Esophagus squamous epithelium (tissue), 5 donors: ENCODE results near the gene UBE2E1. TPM values are rescaled to one million over a fixed set of nuclear protein-coding genes. Genes with fewer than 3 reads are reported as not detected.

Experiments
- DNase-seq: peaks from one replicate; lab custom pipeline; 2025; lab: John Stamatoyannopoulos, UW
- H3K27ac ChIP-seq, 4 donors: fragments of 200-600 bp; sonication (generic); one replicate each; pipeline ENCODE4 v1.5.1; 2016 to 2019; ENCODE audit warnings: mild to moderate bottlenecking in 1 of 4
- H3K27me3 ChIP-seq, 4 donors: fragments of 200-600 bp; sonication (generic); 1 replicate in 3 of 4; 2 replicates in 1 of 4; pipeline versions ENCODE4 v1.5.1 to v1.6.0; 2017 to 2021; ENCODE audit warnings: antibody characterized with exemption in 1 of 4
- H3K36me3 ChIP-seq, 3 donors: fragments of 200-600 bp; sonication (generic); one replicate each; pipeline ENCODE4 v1.5.1; 2016 to 2019
- H3K4me1 ChIP-seq, 3 donors: fragments of 200-600 bp; sonication (generic); one replicate each; pipeline ENCODE4 v1.5.1; 2017 to 2019
- H3K4me3 ChIP-seq, 4 donors: fragments of 200-600 bp; sonication (generic); 1 replicate in 3 of 4; 2 replicates in 1 of 4; pipeline ENCODE4 v1.5.1; 2016 to 2019; ENCODE audit warnings: mild to moderate bottlenecking in 2 of 4, moderate library complexity in 1 of 4
- H3K9me3 ChIP-seq, 3 donors: fragments of 200-600 bp; sonication (generic); one replicate each; pipeline ENCODE4 v1.5.1; 2016 to 2019
- CTCF ChIP-seq, 6 experiments: fragments of 450-650 bp in 4 of 6; fragments of 200-600 bp in 2 of 6; sonication (generic) in 2 of 6; IDR thresholded peaks; one replicate each; pipeline ENCODE4 v1.5.1; 2016 to 2019; ENCODE audit warnings: antibody characterized with exemption in 6 of 6, mild to moderate bottlenecking in 4 of 6, moderate library complexity in 4 of 6
- POLR2A ChIP-seq, 4 donors: fragments of 450-650 bp; IDR thresholded peaks; one replicate each; pipeline ENCODE4 v1.6.1; 2017; ENCODE audit warnings: antibody characterized with exemption in 4 of 4, mild to moderate bottlenecking in 4 of 4, moderate library complexity in 3 of 4
- WGBS, 2 donors: methylation state at CpG; one replicate each; pipeline ENCODE4 v1.1.5; 2018; 5-methylcytosine and 5-hydroxymethylcytosine counted together
- intact Hi-C: fragments of 100-400 bp; cut with DNase I; formaldehyde crosslinking; loops from one replicate; pipeline ENCODE4 v1.15.0; 2022
- total RNA-seq, 4 donors: library from RNA; depleted of rRNA; stranded (reverse); fragments of >200 nt; gene quantifications; one replicate each; pipeline ENCODE4 v1.1.0, GENCODE V29; 2016
- donor health status: DM: yes; HTN: yes; CAD: no.

Gene UBE2E1
- total RNA-seq, 4 donors from 2014 or later, result 83.9 to 115 (median 104) TPM

GRCh38 chr3:23919628-23920027 is 113.9 kb downstream of the UBE2E1 start:
- intact Hi-C loops, result no loop called here
- WGBS, 2 donors, result 53 to 75% methylated on average over 2 of the region's 2 CpGs
- TF ChIP-seq POLR2A (IDR thresholded peaks at IDR 0.05) (no peak), CTCF (IDR thresholded peaks at IDR 0.05) (no peak)
- no peak for DNase-seq
- H3K4me3 ChIP-seq, result no peak overlapping the region
- H3K27me3 ChIP-seq, result no peaks in the 10 kb centered on the region
- peaks cover 15 to 49% (median 19%) of the 10 kb centered on the region in 3 donors for H3K4me1 ChIP-seq
- H3K9me3 ChIP-seq, result no peaks in the 10 kb centered on the region
- H3K27ac ChIP-seq, result no peak overlapping the region
- H3K36me3 ChIP-seq, result peaks cover 0 to 59% (median 0%) of the 10 kb centered on the region in 3 donors

- H3K27me3 ChIP-seq, result no peaks in the 10 kb centered on the region
- intact Hi-C loops, result no loop called here
- H3K9me3 ChIP-seq, result no peaks in the 10 kb centered on the region
- 76 to 81% methylated on average over 5 of the region's 5 CpGs for WGBS, 2 donors
- no peak for TF ChIP-seq CTCF (IDR thresholded peaks at IDR 0.05)
- TF ChIP-seq POLR2A (IDR thresholded peaks at IDR 0.05), result no peak
- no peak overlapping the region for H3K27ac ChIP-seq
- DNase-seq, result no peak
- H3K36me3 ChIP-seq, result peaks cover 0 to 59% (median 0%) of the 10 kb centered on the region in 3 donors
- H3K4me3 ChIP-seq, result no peak overlapping the region
- H3K4me1 ChIP-seq, result peaks cover 14 to 44% (median 15%) of the 10 kb centered on the region in 3 donors
These were observed 114.4 kb downstream of the UBE2E1 start for GRCh38 chr3:23920151-23920655.

GRCh38 chr3:23921052-23921511 is 115.3 kb downstream of the UBE2E1 start:
- no peak for DNase-seq
- Histone ChIP-seq H3K27ac (no peak overlapping the region), H3K36me3 (peaks cover 0 to 59% (median 0%) of the 10 kb centered on the region in 3 donors), H3K4me1 (peaks cover 6 to 35% (median 9%) of the 10 kb centered on the region in 3 donors), H3K4me3 (no peak overlapping the region), H3K9me3 (no peaks in the 10 kb centered on the region), H3K27me3 (no peaks in the 10 kb centered on the region)
- intact Hi-C loops, result no loop called here
- no peak for TF ChIP-seq CTCF (IDR thresholded peaks at IDR 0.05)
- no peak for TF ChIP-seq POLR2A (IDR thresholded peaks at IDR 0.05)
- 86 to 93% methylated on average over 3 of the region's 3 CpGs for WGBS, 2 donors

GRCh38 chr3:23923786-23924185 is 118.0 kb downstream of the UBE2E1 start:
- TF ChIP-seq CTCF (IDR thresholded peaks at IDR 0.05) (no peak), POLR2A (IDR thresholded peaks at IDR 0.05) (no peak)
- Histone ChIP-seq H3K9me3 (no peaks in the 10 kb centered on the region), H3K27me3 (no peaks in the 10 kb centered on the region), H3K4me1 (peaks cover 2 to 39% (median 7%) of the 10 kb centered on the region in 3 donors), H3K27ac (no peak overlapping the region), H3K4me3 (no peak overlapping the region), H3K36me3 (peaks cover 0 to 49% (median 0%) of the 10 kb centered on the region in 3 donors)
- WGBS, 2 donors, result 76 to 83% methylated on average over 2 of the region's 2 CpGs
- no peak for DNase-seq
- intact Hi-C loops, result no loop called here

- H3K4me1 ChIP-seq, result peaks cover 0 to 19% (median 4%) of the 10 kb centered on the region in 3 donors
- peaks cover 0 to 25% (median 0%) of the 10 kb centered on the region in 3 donors for H3K36me3 ChIP-seq
- no peak overlapping the region for H3K4me3 ChIP-seq
- intact Hi-C loops, result no loop called here
- no peaks in the 10 kb centered on the region for H3K9me3 ChIP-seq
- no peak overlapping the region for H3K27ac ChIP-seq
- WGBS, 2 donors, result 81 to 96% methylated on average over 7 of the region's 7 CpGs
- no peak for TF ChIP-seq POLR2A (IDR thresholded peaks at IDR 0.05)
- no peak for TF ChIP-seq CTCF (IDR thresholded peaks at IDR 0.05)
- H3K27me3 ChIP-seq, result no peaks in the 10 kb centered on the region
- no peak for DNase-seq
These were observed 120.5 kb downstream of the UBE2E1 start for GRCh38 chr3:23926246-23926645.
